Measurements from ENCODE around the gene GNAL.
"Not testable (repeated sequence)": the region's sequence is repeated elsewhere in the genome, so short reads cannot be mapped to it uniquely, and the experiment has no call there.

GNAL gene

GRCh38 chr18:11909591-11910026 lies 220.5 kb downstream of the GNAL start:
- Histone ChIP-seq H3K27ac (ENCODE audit: low read length) (no peak overlapping the region), H2AFZ (ENCODE audit: low read depth, low read length) (peak overlapping the region; percentile 48), H3K36me3 (ENCODE audit: insufficient read depth, low read length) (peaks cover 13% of the 10 kb centered on the region), H3K27me3 (ENCODE audit: insufficient read depth, low read length, poor library complexity) (no peaks in the 10 kb centered on the region), H4K20me1 (ENCODE audit: insufficient read depth, low read length) (no peaks in the 10 kb centered on the region), H3K4me3 (ENCODE audit: low read depth in 1 of 2, low read length in 2 of 2) (no peak overlapping the region; a peak in 1 of 4 replicates), H3K9me3 (ENCODE audit: insufficient read depth, low read length, severe bottlenecking) (no peaks in the 10 kb centered on the region), H3K79me2 (ENCODE audit: insufficient read depth, low read length) (peaks cover 19% of the 10 kb centered on the region), H3K9ac (ENCODE audit: low read depth, low read length) (0 out of 2 replicates have a peak overlapping the region, but pooled peaks have one; percentile 96), H3K4me2 (ENCODE audit: insufficient read depth, low read length) (peak overlapping the region; percentile 80), H3K4me1 (ENCODE audit: insufficient read depth, low read length) (peaks cover 20% of the 10 kb centered on the region)
- ATAC-seq (ENCODE audit: insufficient read depth, low read depth), result no peak
- no peak for DNase-seq
- TF ChIP-seq EZH2 (IDR thresholded peaks at IDR 0.05; ENCODE audit: borderline replicate concordance, low read depth, low read length, severe bottlenecking), result no peak
- TF ChIP-seq, protein P1, sequence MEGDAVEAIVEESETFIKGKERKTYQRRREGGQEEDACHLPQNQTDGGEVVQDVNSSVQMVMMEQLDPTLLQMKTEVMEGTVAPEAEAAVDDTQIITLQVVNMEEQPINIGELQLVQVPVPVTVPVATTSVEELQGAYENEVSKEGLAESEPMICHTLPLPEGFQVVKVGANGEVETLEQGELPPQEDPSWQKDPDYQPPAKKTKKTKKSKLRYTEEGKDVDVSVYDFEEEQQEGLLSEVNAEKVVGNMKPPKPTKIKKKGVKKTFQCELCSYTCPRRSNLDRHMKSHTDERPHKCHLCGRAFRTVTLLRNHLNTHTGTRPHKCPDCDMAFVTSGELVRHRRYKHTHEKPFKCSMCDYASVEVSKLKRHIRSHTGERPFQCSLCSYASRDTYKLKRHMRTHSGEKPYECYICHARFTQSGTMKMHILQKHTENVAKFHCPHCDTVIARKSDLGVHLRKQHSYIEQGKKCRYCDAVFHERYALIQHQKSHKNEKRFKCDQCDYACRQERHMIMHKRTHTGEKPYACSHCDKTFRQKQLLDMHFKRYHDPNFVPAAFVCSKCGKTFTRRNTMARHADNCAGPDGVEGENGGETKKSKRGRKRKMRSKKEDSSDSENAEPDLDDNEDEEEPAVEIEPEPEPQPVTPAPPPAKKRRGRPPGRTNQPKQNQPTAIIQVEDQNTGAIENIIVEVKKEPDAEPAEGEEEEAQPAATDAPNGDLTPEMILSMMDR (IDR thresholded peaks at IDR 0.05; ENCODE audit: borderline replicate concordance, extremely low read depth, low read length, poor library complexity, severe bottlenecking), result no peak

- H3K4me2 ChIP-seq (ENCODE audit: insufficient read depth, low read length); H3K4me1 ChIP-seq (ENCODE audit: insufficient read depth, low read length); H3K4me3 ChIP-seq (ENCODE audit: low read depth in 1 of 2, low read length in 2 of 2); H3K36me3 ChIP-seq (ENCODE audit: insufficient read depth, low read length); H3K9ac ChIP-seq (ENCODE audit: low read depth, low read length); H3K27me3 ChIP-seq (ENCODE audit: insufficient read depth, low read length, poor library complexity); H2AFZ ChIP-seq (ENCODE audit: low read depth, low read length); H3K27ac ChIP-seq (ENCODE audit: low read length); H3K79me2 ChIP-seq (ENCODE audit: insufficient read depth, low read length); H4K20me1 ChIP-seq (ENCODE audit: insufficient read depth, low read length); ATAC-seq (ENCODE audit: insufficient read depth, low read depth); H3K9me3 ChIP-seq (ENCODE audit: insufficient read depth, low read length, severe bottlenecking); DNase-seq: not testable (repeated sequence)
Observed at GRCh38 chr18:11916880-11917279, 227.8 kb downstream of the GNAL start.

- H3K27ac ChIP-seq (ENCODE audit: low read length); H3K36me3 ChIP-seq (ENCODE audit: insufficient read depth, low read length); H3K79me2 ChIP-seq (ENCODE audit: insufficient read depth, low read length); H3K27me3 ChIP-seq (ENCODE audit: insufficient read depth, low read length, poor library complexity); ATAC-seq (ENCODE audit: insufficient read depth, low read depth); H3K4me3 ChIP-seq (ENCODE audit: low read depth in 1 of 2, low read length in 2 of 2); H3K4me2 ChIP-seq (ENCODE audit: insufficient read depth, low read length); H2AFZ ChIP-seq (ENCODE audit: low read depth, low read length); DNase-seq; H3K9me3 ChIP-seq (ENCODE audit: insufficient read depth, low read length, severe bottlenecking); H4K20me1 ChIP-seq (ENCODE audit: insufficient read depth, low read length); H3K4me1 ChIP-seq (ENCODE audit: insufficient read depth, low read length); H3K9ac ChIP-seq (ENCODE audit: low read depth, low read length): not testable (repeated sequence)
Observed at GRCh38 chr18:11919522-11919921, 230.5 kb downstream of the GNAL start.

DNA sequence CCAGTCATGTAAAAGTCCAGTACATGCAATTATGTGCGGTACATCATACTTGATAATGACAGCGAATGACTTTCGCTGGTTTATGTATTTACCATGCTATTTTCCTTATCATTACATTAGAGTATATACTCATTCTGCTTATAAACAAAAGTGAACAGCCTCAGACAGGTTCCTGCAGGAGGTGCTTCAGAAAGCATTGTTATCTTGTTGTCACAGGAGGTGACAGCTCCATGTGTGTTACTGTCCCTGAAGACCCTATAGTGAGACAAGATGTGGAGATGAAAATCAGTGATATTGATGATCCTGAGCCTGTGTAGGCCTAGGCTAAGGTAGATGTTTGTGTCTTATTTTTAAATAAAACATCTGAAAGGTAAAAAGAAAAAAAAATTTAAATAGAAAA lies 234.4 kb downstream of the GNAL start:
- H3K4me1 ChIP-seq (ENCODE audit: insufficient read depth, low read length), result no peaks in the 10 kb centered on the region
- H3K27me3 ChIP-seq (ENCODE audit: insufficient read depth, low read length, poor library complexity), result no peaks in the 10 kb centered on the region
- no peaks in the 10 kb centered on the region for H3K9me3 ChIP-seq (ENCODE audit: insufficient read depth, low read length, severe bottlenecking)
- no peak for DNase-seq
- H3K9ac ChIP-seq (ENCODE audit: low read depth, low read length), result no peak overlapping the region
- TF ChIP-seq EZH2 (IDR thresholded peaks at IDR 0.05; ENCODE audit: borderline replicate concordance, low read depth, low read length, severe bottlenecking), result no peak
- TF ChIP-seq, protein P1 (IDR thresholded peaks at IDR 0.05; ENCODE audit: borderline replicate concordance, extremely low read depth, low read length, poor library complexity, severe bottlenecking), result no peak
- no peak overlapping the region for H2AFZ ChIP-seq (ENCODE audit: low read depth, low read length)
- no peaks in the 10 kb centered on the region for H4K20me1 ChIP-seq (ENCODE audit: insufficient read depth, low read length)
- H3K4me3 ChIP-seq (ENCODE audit: low read depth in 1 of 2, low read length in 2 of 2), result no peak overlapping the region
- ATAC-seq (ENCODE audit: insufficient read depth, low read depth), result no peak
- no peak overlapping the region for H3K27ac ChIP-seq (ENCODE audit: low read length)
- H3K79me2 ChIP-seq (ENCODE audit: insufficient read depth, low read length), result no peaks in the 10 kb centered on the region
- H3K36me3 ChIP-seq (ENCODE audit: insufficient read depth, low read length), result no peaks in the 10 kb centered on the region
- no peak overlapping the region for H3K4me2 ChIP-seq (ENCODE audit: insufficient read depth, low read length)

All from DND-41 (cell line).